GM12801 (cell line): ENCODE data around the gene COL18A1.

Experiments
- CTCF ChIP-seq: IDR thresholded peaks from one replicate; pipeline ENCODE4 v1.5.1; 2011; ENCODE audit warnings: control low read depth; ENCODE audit not compliant: insufficient read length; ENCODE audit errors: extremely low read depth

Gene COL18A1

GRCh38 chr21:45457161-45457831 lies 52.3 kb downstream of the COL18A1 start:
- no peak for TF ChIP-seq CTCF

- no peak for TF ChIP-seq CTCF
Observed at GRCh38 chr21:45457832-45458172, 52.8 kb downstream of the COL18A1 start.

GRCh38 chr21:45458281-45459170 lies 53.6 kb downstream of the COL18A1 start:
- no peak for TF ChIP-seq CTCF

GRCh38 chr21:45459171-45460010 lies 54.4 kb downstream of the COL18A1 start:
- TF ChIP-seq CTCF: no peak

- TF ChIP-seq CTCF: no peak
Observed at GRCh38 chr21:45460011-45460565, 55.1 kb downstream of the COL18A1 start.

- TF ChIP-seq CTCF: no peak
Observed at GRCh38 chr21:45460611-45461368, 55.8 kb downstream of the COL18A1 start.

- no peak for TF ChIP-seq CTCF
Observed at GRCh38 chr21:45461369-45461750, 56.4 kb downstream of the COL18A1 start.
